MM.1S (cell line): ENCODE measurements around the gene ERG.

Experiments
- EZH2 ChIP-seq: fragments of 300-600 bp; sonication (generic); optimal IDR thresholded peaks from 2 replicates; pipeline ENCODE3; 2017; ENCODE audit warnings: low read depth, mild to moderate bottlenecking, antibody characterized with exemption, low read length, mixed read lengths
- EZH2phosphoT487 ChIP-seq: fragments of 300-600 bp; sonication (generic); IDR thresholded peaks from 2 replicates; pipeline ENCODE4 v1.6.1; 2018; ENCODE audit warnings: antibody characterized with exemption, low read length
- TF ChIP-seq, protein P1 (sequence below): fragments of 300-600 bp; sonication (generic); IDR thresholded peaks from 2 replicates; pipeline ENCODE4 v1.5.1; 2016; ENCODE audit warnings: antibody characterized with exemption, low read length, mixed read lengths

DNA sequence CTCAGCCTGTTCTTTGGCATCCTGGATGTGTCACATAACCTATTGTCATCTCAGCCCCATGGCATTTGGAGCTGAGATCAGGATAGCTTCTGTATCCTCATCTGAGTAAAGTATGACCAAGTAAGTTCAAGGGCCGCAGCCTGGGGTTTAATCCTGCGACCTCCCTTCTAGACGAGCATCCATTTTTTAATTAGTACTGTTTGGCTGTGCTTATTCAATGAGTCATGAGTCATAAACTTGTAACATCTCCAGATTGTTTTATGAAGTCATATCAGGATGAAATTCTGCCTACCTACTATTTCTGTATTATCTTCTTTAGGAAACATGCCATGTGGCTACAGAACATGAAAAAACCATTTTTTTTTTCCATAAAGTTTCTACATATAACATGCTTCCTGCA, 119.1 kb downstream of the ERG start:
- TF ChIP-seq, protein P1, sequence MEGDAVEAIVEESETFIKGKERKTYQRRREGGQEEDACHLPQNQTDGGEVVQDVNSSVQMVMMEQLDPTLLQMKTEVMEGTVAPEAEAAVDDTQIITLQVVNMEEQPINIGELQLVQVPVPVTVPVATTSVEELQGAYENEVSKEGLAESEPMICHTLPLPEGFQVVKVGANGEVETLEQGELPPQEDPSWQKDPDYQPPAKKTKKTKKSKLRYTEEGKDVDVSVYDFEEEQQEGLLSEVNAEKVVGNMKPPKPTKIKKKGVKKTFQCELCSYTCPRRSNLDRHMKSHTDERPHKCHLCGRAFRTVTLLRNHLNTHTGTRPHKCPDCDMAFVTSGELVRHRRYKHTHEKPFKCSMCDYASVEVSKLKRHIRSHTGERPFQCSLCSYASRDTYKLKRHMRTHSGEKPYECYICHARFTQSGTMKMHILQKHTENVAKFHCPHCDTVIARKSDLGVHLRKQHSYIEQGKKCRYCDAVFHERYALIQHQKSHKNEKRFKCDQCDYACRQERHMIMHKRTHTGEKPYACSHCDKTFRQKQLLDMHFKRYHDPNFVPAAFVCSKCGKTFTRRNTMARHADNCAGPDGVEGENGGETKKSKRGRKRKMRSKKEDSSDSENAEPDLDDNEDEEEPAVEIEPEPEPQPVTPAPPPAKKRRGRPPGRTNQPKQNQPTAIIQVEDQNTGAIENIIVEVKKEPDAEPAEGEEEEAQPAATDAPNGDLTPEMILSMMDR = no peak
- TF ChIP-seq EZH2 = no peak
- TF ChIP-seq EZH2phosphoT487 = no peak
